GM12878 (cell line): ENCODE results near the gene AKR1B15. TPM values are rescaled to one million over a fixed set of nuclear protein-coding genes. Genes with fewer than 3 reads are reported as not detected.
"Not testable (repeated sequence)": the region's sequence is repeated elsewhere in the genome, so short reads cannot be mapped to it uniquely, and the experiment has no call there.

Source experiments
- ATAC-seq: fragments of 200-7000 bp; cut with Tn5 transposase; 3 replicates; pipeline ENCODE4 v1.9.1; 2020; ENCODE audit warnings: mild to moderate bottlenecking, moderate library complexity
- BruUV-seq: library from RNA; stranded (reverse); fragments of 400-500 nt; replicated peaks from 2 replicates; lab custom pipeline; 2021; lab: Mats Ljungman, UMichigan
- CTCF ChIA-PET: fragments of 300-600 bp; sonication (Branson Sonifier 250); formaldehyde crosslinking; extraction: SDS; loops from one replicate; lab custom pipeline; 2021; ENCODE audit warnings: inconsistent platforms; lab: Yijun Ruan, JAX
- POLR2A ChIA-PET: fragments of 350-600 bp; formaldehyde crosslinking; extraction: SDS; loops from one replicate; lab custom pipeline; 2021; ENCODE audit warnings: inconsistent platforms; lab: Charles Lee
- RAD21 ChIA-PET: fragments of 300-600 bp; sonication (Branson Sonifier 250); formaldehyde crosslinking; loops from one replicate; lab custom pipeline; 2023; ENCODE audit warnings: antibody characterized with exemption; ENCODE audit not compliant: unreplicated experiment; lab: Charles Lee
- SMC1A ChIA-PET: fragments of 300-600 bp; sonication (Branson Sonifier 250); formaldehyde crosslinking; loops from one replicate; lab custom pipeline; 2023; ENCODE audit not compliant: unreplicated experiment, uncharacterized antibody; lab: Charles Lee
- DNase-seq: peaks from one replicate; pipeline ENCODE4 v3.0.0-alpha.2; 2011; ENCODE audit warnings: low read depth, low spot score
- FAIRE-seq: peaks from 3 replicates; lab custom pipeline; 2011; peaks lifted over from hg19 to GRCh38; lab: Jason Lieb, UNC
- H2AFZ ChIP-seq: 2 replicates; pipeline ENCODE4 v1.6.0; 2011; ENCODE audit warnings: low read depth, low read length, control low read depth; ENCODE audit not compliant: control insufficient read depth
- H3K27ac ChIP-seq: 2 replicates; pipeline ENCODE4 v1.5.1; 2011; ENCODE audit warnings: control low read depth; ENCODE audit not compliant: control insufficient read depth, insufficient read depth
- H3K27me3 ChIP-seq, 2 experiments: replicated peaks in 1 of 2; 2 replicates each; pipeline versions ENCODE4 v1.6.0 to v1.6.1; 2011; ENCODE audit warnings: low read length in 1 of 2; ENCODE audit not compliant: control insufficient read depth in 2 of 2, insufficient read depth in 2 of 2
- H3K36me3 ChIP-seq, 2 experiments: 2 replicates each; pipeline ENCODE4 v1.5.1; 2011; ENCODE audit warnings: low read length in 1 of 2; ENCODE audit not compliant: control insufficient read depth in 2 of 2, insufficient read depth in 2 of 2
- H3K4me1 ChIP-seq: 2 replicates; pipeline ENCODE4 v1.6.1; 2011; ENCODE audit warnings: mild to moderate bottlenecking, low read length, moderate library complexity, mixed read lengths; ENCODE audit not compliant: control insufficient read depth, insufficient read depth
- H3K4me2 ChIP-seq: 2 replicates; pipeline ENCODE4 v1.6.0; 2011; ENCODE audit warnings: control low read depth; ENCODE audit not compliant: control insufficient read depth, insufficient read depth
- H3K4me3 ChIP-seq: fragments of 200-600 bp; sonication (generic); 2 replicates; pipeline ENCODE4 v1.5.1; 2016
- H3K79me2 ChIP-seq: 2 replicates; pipeline ENCODE4 v1.6.0; 2011; ENCODE audit warnings: low read length; ENCODE audit not compliant: control insufficient read depth, insufficient read depth
- H3K9ac ChIP-seq: 2 replicates; pipeline ENCODE4 v1.8.0; 2011; ENCODE audit warnings: low read length, control low read depth, mixed read lengths; ENCODE audit not compliant: control insufficient read depth, insufficient read depth
- H3K9me3 ChIP-seq: replicated peaks from 3 replicates; pipeline ENCODE4 v1.5.1; 2011; ENCODE audit warnings: mild to moderate bottlenecking, low read length; ENCODE audit not compliant: control insufficient read depth, insufficient read depth
- H4K20me1 ChIP-seq: 2 replicates; pipeline ENCODE4 v1.6.0; 2011; ENCODE audit not compliant: control insufficient read depth, insufficient read depth
- WGBS: methylation state at CpG from one replicate; pipeline ENCODE4 v1.1.6; 2016; ENCODE audit warnings: low lambda C conversion rate; ENCODE audit not compliant: insufficient replicate concordance, insufficient coverage; ENCODE audit errors: missing lambda C conversion rate; 5-methylcytosine and 5-hydroxymethylcytosine counted together
- in situ Hi-C: fragments of 300-500 bp; cut with MboI; formaldehyde crosslinking; loops from 9 replicates; pipeline ENCODE4 v1.14.3; 2018; ENCODE audit warnings: mixed read lengths
- intact Hi-C: fragments of 100-400 bp; cut with micrococcal nuclease; formaldehyde crosslinking; loops from one replicate; pipeline ENCODE4 v1.14.2; 2022; ENCODE audit not compliant: unreplicated experiment
- polyA plus RNA-seq, 11 experiments: library from polyadenylated mRNA; depleted of rRNA in 4 of 11; unstranded in 6 of 11; stranded (reverse) in 5 of 11; fragments of >200 nt; fragmentation: Nextera tagmentation in 4 of 11; fragmentation: Illumina TruSeq in 1 of 11; extraction: Ambion mirVana in 4 of 11; extraction: Trizol in 1 of 11; gene quantifications; 1 replicate in 1 of 11; 2 replicates in 10 of 11; pipeline versions ENCODE4 v1.2.1 to v1.2.3, GENCODE V29; 2011 to 2016; ENCODE audit warnings: inconsistent platforms in 2 of 11, missing spikeins in 2 of 11, low read depth in 1 of 11
- total RNA-seq, 4 experiments: library from RNA; depleted of rRNA in 3 of 4; stranded (reverse); fragments of >200 nt in 3 of 4; fragmentation: Illumina TruSeq in 1 of 4; extraction: Trizol in 1 of 4; gene quantifications; 2 replicates each; pipeline versions ENCODE4 v1.2.1 to v1.2.3, GENCODE V29; 2013 to 2021

AKR1B15 gene
- total and polyA plus RNA-seq, 10 of the 15 experiments (the other 5 are each of a cell fraction or from before 2014, with no cell fraction given): 0.06 TPM; not detected in 9

DNA sequence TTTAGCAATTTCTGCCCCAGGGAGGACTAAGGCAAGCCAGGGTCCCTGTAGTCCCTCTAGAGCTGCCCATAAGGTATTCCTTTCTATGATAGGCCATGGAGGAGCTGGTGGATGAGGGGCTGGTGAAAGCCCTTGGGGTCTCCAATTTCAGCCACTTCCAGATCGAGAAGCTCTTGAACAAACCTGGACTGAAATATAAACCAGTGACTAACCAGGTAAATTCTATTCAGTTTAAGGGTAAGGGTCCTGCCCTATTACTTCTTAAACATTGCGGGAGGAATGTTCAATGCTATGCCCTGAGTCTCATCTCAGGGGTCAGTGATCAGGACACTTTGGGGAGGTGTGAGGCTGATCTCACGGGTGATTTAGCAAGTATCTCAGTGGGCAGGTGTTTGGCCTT, 12.4 kb upstream of the AKR1B15 start:
- H3K9me3 ChIP-seq, DNase-seq, H3K36me3 ChIP-seq, H3K4me2 ChIP-seq, H2AFZ ChIP-seq, in situ Hi-C loops, H3K79me2 ChIP-seq, SMC1A ChIA-PET, H3K27me3 ChIP-seq, H3K9ac ChIP-seq, intact Hi-C loops, POLR2A ChIA-PET, ATAC-seq, RAD21 ChIA-PET, H3K4me3 ChIP-seq, FAIRE-seq, H3K4me1 ChIP-seq, H3K27ac ChIP-seq, H4K20me1 ChIP-seq, BruUV-seq: not testable (repeated sequence)
- WGBS: 31% methylated on average over 3 of the region's 3 CpGs
- CTCF ChIA-PET: interaction anchor here (1.2 kb wide), 1 partner anchor 12 kb away, joined by 4 read pairs; no protein-coding TSS in a partner anchor

DNA sequence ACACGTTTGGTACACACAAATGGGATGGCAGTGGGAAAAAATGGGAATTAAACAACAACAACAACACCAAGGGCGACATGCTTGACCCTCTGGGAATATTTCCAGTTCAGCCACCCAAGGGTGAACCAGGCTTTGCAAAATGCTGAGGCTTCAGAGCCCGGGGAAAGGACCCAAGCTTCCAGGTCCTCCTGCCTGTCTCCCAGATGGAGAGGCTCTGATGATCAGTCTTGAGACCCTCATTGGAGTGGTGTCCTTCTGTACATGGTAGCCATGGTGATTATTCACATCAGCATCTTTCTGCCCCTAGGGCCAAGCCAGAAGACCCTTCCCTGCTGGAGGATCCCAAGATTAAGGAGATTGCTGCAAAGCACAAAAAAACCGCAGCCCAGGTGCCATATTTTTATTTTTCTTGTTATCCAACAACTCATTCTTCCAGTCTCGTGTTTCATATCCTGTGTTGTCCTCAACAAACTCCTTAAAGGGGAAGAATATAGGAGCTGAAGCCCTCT, 11.6 kb upstream of the AKR1B15 start:
- FAIRE-seq, in situ Hi-C loops, H3K27me3 ChIP-seq, BruUV-seq, POLR2A ChIA-PET, H3K27ac ChIP-seq, H3K4me3 ChIP-seq, H3K36me3 ChIP-seq, intact Hi-C loops, H3K79me2 ChIP-seq, H4K20me1 ChIP-seq, ATAC-seq, H3K4me1 ChIP-seq, H3K9ac ChIP-seq, DNase-seq, CTCF ChIA-PET, H3K4me2 ChIP-seq, H2AFZ ChIP-seq, H3K9me3 ChIP-seq, SMC1A ChIA-PET, RAD21 ChIA-PET: not testable (repeated sequence)
- WGBS: 19% methylated on average over 5 of the region's 5 CpGs
